Brain microvascular endothelial cell (primary cell): ENCODE data around the gene GNAZ.
"Not testable (repeated sequence)": the region's sequence is repeated elsewhere in the genome, so short reads cannot be mapped to it uniquely, and the experiment has no call there.

ENCODE experiments used
- DNase-seq: peaks from one replicate; pipeline ENCODE4 v3.0.0-alpha.2; 2020
- H3K27ac ChIP-seq: fragments of 250-450 bp; sonication (Bioruptor Pico); 2 replicates; pipeline ENCODE4 v1.5.1; 2020; ENCODE audit warnings: mild to moderate bottlenecking, moderate library complexity
- H3K27me3 ChIP-seq: fragments of 250-450 bp; sonication (Bioruptor Pico); replicated peaks from 2 replicates; pipeline ENCODE4 v1.5.1; 2020; ENCODE audit warnings: mild to moderate bottlenecking
- H3K36me3 ChIP-seq: fragments of 250-450 bp; sonication (Bioruptor Pico); replicated peaks from 2 replicates; pipeline ENCODE4 v1.5.1; 2020; ENCODE audit warnings: mild to moderate bottlenecking
- H3K4me3 ChIP-seq: 2 replicates; pipeline ENCODE4 v1.5.1; 2011; ENCODE audit warnings: low read depth, mild to moderate bottlenecking, control low read depth, low read length, moderate library complexity
- in situ Hi-C: cut with HindIII; loops from 2 replicates; pipeline ENCODE4 v1.10.0; 2017; ENCODE audit warnings: low sequenced_read_pairs, low pct_ligation_motif_present
- TF ChIP-seq, protein P1 (sequence below): IDR thresholded peaks from 2 replicates; pipeline ENCODE4 v1.5.1; 2011; ENCODE audit warnings: low read depth, mild to moderate bottlenecking, moderate library complexity, low read length, control low read depth, inconsistent platforms; ENCODE audit errors: missing control alignments

The GNAZ gene

DNA sequence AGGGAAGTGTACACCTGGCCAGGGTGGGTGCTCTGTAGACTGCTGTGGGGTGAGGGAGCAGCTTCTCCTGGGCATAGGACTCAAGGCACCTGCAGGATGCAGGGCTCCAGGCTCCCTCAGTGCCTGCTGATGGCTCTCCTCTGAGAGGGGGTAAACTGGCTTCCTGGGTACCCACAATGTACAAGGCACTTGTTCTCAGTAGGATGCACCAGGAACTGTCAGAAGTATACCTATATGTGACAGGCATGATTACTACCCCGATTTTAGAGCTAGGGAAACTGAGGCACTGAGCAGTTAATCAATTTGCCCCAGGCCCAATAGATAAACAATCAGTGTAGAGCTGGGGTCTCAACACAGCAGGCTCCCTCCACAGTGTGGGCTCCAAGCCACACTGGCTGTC lies 31.4 kb upstream of the GNAZ start:
- TF ChIP-seq, protein P1, sequence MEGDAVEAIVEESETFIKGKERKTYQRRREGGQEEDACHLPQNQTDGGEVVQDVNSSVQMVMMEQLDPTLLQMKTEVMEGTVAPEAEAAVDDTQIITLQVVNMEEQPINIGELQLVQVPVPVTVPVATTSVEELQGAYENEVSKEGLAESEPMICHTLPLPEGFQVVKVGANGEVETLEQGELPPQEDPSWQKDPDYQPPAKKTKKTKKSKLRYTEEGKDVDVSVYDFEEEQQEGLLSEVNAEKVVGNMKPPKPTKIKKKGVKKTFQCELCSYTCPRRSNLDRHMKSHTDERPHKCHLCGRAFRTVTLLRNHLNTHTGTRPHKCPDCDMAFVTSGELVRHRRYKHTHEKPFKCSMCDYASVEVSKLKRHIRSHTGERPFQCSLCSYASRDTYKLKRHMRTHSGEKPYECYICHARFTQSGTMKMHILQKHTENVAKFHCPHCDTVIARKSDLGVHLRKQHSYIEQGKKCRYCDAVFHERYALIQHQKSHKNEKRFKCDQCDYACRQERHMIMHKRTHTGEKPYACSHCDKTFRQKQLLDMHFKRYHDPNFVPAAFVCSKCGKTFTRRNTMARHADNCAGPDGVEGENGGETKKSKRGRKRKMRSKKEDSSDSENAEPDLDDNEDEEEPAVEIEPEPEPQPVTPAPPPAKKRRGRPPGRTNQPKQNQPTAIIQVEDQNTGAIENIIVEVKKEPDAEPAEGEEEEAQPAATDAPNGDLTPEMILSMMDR = no peak
- Histone ChIP-seq H3K4me3 (no peak overlapping the region), H3K27ac (no peak overlapping the region), H3K36me3 (no peaks in the 10 kb centered on the region), H3K27me3 (peaks cover 23% of the 10 kb centered on the region)
- DNase-seq = no peak
- in situ Hi-C loops = no loop called here

DNA sequence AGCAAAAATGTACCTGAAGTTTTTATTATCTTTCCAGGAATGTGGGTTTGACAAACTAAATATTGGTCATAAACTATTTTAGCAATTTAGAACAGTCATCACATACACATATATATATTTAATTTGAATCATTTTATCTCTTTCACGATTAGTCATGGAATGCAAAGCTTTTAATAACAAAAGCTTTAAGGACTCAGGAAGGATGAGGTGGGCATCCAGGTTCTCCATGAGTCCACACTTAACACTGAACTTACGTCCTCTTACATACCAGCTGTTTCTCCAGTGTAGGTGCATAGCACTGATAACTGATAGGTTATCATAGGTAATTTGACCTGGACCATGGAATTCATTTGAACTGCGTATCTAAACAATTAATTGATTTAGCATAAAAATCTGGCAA lies 28.1 kb upstream of the GNAZ start:
- TF ChIP-seq, protein P1 = no peak
- in situ Hi-C loops = no loop called here
- Histone ChIP-seq H3K27me3 (peaks cover 19% of the 10 kb centered on the region), H3K36me3 (no peaks in the 10 kb centered on the region), H3K27ac (no peak overlapping the region), H3K4me3 (no peak overlapping the region)
- DNase-seq = no peak

DNA sequence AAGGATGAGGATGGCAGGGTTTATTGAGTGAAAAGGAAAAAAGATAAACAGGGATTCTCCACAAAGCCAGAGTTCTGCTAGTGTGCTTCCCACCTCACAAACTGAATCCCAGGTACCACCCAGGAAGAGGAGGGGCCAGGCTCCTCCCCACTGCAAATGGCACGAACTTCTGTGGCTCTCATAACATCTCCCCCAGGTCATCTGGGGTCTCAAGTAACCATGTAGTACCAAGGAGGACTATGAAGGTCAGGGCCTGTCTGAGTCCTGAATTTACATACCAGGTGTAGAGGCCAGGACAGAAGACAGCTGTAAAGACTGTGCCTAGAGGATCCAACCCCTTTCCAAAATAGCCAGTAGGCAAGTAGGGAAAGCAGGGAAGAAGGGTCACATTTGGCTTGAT lies 25.7 kb upstream of the GNAZ start:
- in situ Hi-C loops = no loop called here
- TF ChIP-seq, protein P1 = no peak
- no peak for DNase-seq
- H3K36me3 ChIP-seq = no peaks in the 10 kb centered on the region
- H3K27ac ChIP-seq = no peak overlapping the region
- H3K27me3 ChIP-seq = peaks cover 28% of the 10 kb centered on the region
- no peak overlapping the region for H3K4me3 ChIP-seq

GRCh38 chr22:23045461-23045860 lies 24.9 kb upstream of the GNAZ start:
- Histone ChIP-seq H3K36me3 (no peaks in the 10 kb centered on the region), H3K4me3 (no peak overlapping the region), H3K27me3 (peaks cover 26% of the 10 kb centered on the region), H3K27ac (no peak overlapping the region)
- DNase-seq = no peak
- TF ChIP-seq, protein P1 = no peak
- in situ Hi-C loops = no loop called here

DNA sequence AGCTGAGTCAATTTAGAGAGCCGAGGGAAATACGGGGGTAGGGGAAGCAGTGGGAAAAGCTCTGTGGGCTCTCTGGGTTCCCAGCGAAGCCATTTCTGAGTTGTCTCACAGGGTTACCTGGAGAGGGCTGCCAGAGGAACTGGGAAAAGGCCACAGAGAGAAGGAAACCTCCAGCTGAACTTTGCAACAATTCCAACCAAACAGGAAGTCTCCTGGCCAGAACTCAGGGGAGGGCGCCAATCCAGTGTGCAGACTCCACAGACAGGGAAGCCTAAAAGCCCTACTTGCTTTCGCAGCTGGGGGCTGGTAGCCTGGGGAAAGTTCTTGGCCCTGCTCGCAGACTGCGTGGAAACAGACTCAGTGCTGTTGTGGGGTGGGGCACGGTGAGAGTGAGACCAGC lies 23.1 kb upstream of the GNAZ start:
- TF ChIP-seq, protein P1 = no peak
- no peak overlapping the region for H3K27ac ChIP-seq
- H3K27me3 ChIP-seq = peaks cover 30% of the 10 kb centered on the region
- no peak overlapping the region for H3K4me3 ChIP-seq
- no peak for DNase-seq
- H3K36me3 ChIP-seq = no peaks in the 10 kb centered on the region
- in situ Hi-C loops = no loop called here

GRCh38 chr22:23047742-23048141 lies 22.6 kb upstream of the GNAZ start:
- no peak for DNase-seq
- TF ChIP-seq, protein P1 = no peak
- in situ Hi-C loops = no loop called here
- Histone ChIP-seq H3K27ac (no peak overlapping the region), H3K36me3 (no peaks in the 10 kb centered on the region), H3K4me3 (no peak overlapping the region), H3K27me3 (peaks cover 33% of the 10 kb centered on the region)

GRCh38 chr22:23050546-23050945 lies 19.8 kb upstream of the GNAZ start:
- H3K27ac ChIP-seq, DNase-seq, H3K36me3 ChIP-seq, in situ Hi-C loops, H3K4me3 ChIP-seq: not testable (repeated sequence)
- H3K27me3 ChIP-seq = peaks cover 42% of the 10 kb centered on the region
